HG03469 (cell line): ENCODE measurements around the gene ARHGAP15.

Experiments
- ATAC-seq: cut with Tn5 transposase; IDR thresholded peaks from one replicate; pipeline ENCODE4 v1.9.1; 2021; ENCODE audit warnings: mild to moderate bottlenecking, moderate library complexity, moderate number of reproducible peaks; ENCODE audit not compliant: unreplicated experiment

Gene ARHGAP15

GRCh38 chr2:143679617-143680016 is 550.4 kb downstream of the ARHGAP15 start:
- no peak for ATAC-seq

GRCh38 chr2:143680885-143681405 is 551.7 kb downstream of the ARHGAP15 start:
- no peak for ATAC-seq

GRCh38 chr2:143682436-143683055 is 553.3 kb downstream of the ARHGAP15 start:
- no peak for ATAC-seq

DNA sequence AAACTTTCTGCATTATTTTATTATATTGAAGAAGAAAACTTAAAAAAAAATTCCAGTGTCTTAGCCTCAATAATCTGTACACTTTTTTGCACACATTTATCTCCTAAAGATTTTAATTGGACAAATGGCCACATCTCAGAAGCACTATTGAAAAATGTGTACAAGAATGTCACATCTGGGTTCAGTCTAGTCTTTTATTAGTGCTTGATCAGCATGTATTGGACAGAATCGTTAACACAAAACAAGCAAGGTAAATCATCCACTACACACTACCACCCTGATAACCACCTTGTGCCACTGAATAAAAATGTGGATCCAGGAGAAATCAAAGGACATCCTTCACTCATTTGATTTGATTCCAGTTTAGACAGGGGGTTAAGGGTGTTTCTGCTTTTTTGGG is 554.8 kb downstream of the ARHGAP15 start:
- ATAC-seq, result no peak

GRCh38 chr2:143684551-143685320 is 555.5 kb downstream of the ARHGAP15 start:
- no peak for ATAC-seq

DNA sequence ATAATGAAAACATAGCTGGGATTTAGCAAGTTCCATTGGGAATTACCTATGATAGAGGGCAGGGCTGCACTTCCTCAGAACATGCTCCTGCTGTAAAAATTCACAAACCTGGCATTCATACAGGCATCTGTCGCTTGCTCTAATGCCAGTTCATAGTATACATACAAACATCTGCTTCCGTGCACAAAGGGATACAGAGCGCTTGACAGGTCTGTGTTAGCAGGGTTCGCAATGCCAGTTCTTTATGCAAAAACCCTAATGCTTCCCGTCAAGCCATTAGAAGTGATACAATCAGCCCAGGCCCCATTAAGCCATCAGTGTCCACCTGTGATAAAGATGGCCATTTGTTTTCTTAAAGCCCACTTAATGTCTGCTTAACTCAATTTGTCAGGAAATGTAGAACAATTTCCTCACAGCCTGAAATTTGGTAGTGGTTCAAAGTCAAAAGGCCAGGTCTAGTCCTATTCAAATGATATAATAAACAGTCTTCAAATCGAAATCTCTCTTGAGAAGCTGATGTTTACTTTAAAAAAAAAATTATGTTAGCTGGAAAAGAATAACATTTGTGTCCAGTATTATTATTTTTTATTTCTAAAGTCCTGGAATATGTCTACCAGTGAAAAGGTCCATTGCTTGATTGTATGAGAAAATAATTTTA is 556.3 kb downstream of the ARHGAP15 start:
- no peak for ATAC-seq

DNA sequence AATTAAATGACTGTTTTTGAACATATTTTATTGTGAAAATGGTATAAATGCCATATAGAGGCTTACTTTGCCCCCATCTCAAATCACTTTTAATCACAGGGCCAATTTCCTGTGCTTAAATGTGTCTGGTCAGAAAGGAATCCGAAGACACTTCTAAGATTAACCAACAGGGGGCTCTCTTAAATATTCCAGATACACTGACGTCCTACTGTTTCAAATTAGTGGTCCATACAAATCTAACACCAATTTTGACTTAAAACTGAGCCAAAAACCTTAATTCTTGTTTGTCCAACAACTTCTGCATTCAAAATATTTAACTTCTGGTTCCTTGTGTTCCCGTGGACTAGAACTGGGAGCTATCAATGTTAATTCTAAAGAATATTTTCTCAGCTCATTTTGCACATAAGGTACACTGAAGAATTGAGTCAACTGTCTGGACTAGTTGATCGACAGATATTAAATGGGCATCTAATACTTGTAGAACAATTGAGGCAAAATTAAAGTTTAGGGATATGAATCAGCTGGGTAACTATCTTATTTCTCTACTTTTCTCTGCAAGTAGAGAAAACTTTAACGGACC is 557.5 kb downstream of the ARHGAP15 start:
- no peak for ATAC-seq

GRCh38 chr2:143688248-143688647 is 559.0 kb downstream of the ARHGAP15 start:
- no peak for ATAC-seq

DNA sequence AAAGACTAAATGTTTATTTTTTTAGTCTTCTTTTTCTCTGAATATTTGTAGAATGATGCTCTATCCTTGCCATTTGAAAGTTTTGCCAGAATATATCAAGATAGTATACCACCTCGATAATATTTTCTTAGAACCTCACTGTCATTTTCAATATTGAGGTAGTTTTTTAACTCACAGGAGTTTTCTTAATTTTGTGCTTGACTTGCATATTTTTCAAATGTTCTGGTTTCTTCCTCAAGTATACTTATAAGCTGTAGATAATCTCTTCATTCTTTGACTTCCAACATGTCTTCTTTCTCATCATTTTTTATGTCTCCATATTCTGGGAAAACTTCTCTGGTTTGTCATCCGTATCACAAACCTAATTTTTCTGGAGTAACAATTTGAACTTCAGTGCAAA is 559.6 kb downstream of the ARHGAP15 start:
- ATAC-seq, result no peak

DNA sequence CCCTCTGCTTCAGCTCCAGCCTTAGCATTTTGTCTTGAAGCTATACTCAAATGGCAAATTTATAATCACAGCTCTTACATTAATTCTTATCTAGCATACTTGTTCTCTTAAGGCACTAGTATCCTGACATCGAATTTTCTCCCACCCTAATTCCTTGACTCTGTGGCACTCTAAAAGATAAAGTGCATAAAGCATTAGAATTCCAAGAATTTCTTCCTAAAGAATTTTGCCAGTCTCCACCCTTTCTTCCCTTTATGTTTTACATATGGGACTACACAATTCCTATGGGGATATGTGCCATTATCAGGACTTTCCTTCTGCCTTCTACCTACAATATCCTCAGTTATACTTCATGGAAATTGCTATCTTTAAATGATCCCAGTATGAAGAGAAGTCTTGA is 560.3 kb downstream of the ARHGAP15 start:
- no peak for ATAC-seq

DNA sequence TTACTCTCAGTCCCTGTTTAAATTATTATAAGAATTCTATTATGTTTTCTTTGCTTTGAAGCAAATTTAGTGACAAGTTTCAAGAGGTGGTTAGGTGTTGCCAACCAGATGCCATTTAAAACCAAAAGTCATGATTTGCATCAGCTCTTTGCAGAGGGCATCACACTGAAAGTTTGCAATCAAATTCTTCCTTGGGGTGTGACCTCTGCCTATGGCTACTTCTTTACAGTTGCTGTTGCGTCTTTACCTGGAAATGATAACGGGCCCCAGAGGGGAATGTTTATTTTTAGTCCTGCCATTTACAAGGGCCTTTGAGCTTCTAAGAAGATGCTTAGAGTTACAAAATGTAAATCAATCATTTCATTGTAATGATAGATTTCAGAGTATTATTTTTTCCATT is 561.0 kb downstream of the ARHGAP15 start:
- no peak for ATAC-seq

DNA sequence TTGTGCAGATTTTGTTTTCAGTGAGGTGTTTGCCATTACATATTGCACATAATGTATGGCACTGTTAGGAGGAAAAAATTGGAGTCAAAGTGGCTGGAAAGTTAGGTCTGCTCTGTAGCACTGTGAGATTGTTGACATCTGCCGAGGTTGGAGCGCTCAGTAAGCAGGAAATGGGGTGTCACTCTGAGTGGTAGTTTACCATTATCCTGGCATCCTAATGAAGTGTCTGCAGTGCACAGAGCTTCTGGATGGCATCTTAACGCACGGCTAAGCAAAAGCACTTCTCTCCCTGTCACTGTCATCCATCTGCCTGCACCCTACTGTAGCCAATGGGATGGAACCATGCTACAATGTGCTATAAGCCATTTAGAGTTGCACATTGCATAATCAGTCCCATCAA is 561.9 kb downstream of the ARHGAP15 start:
- no peak for ATAC-seq

DNA sequence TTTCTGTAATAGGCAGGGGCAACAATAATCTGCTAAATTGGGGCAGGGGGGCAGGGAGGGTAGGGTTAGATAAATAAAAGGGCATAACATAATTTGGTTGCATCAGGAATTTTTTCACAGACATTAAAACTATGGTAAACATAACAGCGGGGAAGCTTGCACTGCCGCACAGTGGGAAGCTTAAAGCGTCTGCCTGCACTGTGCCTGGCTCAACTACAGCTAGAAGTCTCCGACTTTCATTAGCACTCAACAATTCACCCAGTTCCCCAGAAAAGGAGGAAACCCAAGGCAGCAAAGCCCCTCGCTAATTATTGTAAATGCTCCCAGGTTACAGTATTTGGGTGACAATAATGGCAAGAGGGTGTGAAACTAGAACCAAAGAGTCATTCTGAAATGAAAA is 562.9 kb downstream of the ARHGAP15 start:
- no peak for ATAC-seq

DNA sequence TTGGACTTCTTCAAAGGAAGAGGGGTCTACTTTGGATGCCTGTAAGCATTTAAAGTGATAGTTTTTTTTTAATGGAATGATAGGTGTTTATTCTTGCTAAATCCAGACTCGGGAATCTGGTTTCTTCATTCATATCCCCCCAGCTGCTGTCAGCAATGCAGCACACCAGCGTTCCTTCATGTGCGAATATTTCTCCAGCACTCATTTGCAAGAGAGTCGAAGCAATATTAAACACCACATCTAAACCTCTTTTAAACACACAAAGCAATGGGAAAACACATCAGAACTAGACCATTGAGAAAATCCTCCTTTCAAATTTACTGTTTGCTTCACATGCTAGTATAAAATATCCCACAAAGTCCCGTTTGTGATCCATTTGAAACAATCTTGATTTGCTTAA is 563.7 kb downstream of the ARHGAP15 start:
- no peak for ATAC-seq

DNA sequence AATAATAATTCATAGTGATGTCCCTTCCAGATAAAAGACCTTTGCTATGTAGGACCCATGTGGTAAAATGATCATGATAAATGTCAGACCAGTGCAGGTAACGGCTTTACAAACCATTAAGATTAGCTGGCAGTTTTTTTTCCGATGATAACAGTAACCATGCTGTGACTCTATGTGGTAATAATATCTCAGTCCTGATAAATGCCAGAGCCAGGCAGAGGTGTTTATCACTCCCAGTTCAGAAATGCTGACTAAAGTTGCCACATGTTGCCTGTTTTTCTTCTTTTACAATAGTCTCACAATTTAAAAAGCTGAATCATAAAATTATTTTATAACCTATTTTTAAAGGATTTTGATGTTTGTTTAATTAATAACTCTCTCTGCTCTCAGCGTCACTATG is 565.1 kb downstream of the ARHGAP15 start:
- no peak for ATAC-seq

- peak; percentile 66 for ATAC-seq
Observed at GRCh38 chr2:143696651-143697050, 567.4 kb downstream of the ARHGAP15 start.

- no peak for ATAC-seq
Observed at GRCh38 chr2:143697744-143698143, 568.5 kb downstream of the ARHGAP15 start.

DNA sequence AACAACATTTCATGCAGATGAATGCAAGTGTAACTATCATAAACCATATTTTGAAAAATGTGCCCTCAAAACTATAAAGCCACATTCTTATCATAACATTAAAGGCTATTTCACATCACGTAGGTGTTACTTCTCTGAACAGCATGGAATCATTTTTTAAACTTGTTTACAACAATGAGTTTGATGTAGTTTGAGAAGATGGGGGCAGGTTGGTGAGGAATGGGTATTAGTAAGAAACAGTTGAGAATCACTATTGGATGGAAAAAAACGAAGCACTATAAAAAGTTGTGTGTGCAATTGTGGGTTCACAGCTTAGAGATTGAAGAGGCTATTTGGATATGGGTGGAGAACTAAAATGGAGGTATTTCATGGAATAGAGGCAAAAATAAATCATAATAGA is 569.1 kb downstream of the ARHGAP15 start:
- ATAC-seq, result no peak

GRCh38 chr2:143698888-143699570 is 569.8 kb downstream of the ARHGAP15 start:
- no peak for ATAC-seq

DNA sequence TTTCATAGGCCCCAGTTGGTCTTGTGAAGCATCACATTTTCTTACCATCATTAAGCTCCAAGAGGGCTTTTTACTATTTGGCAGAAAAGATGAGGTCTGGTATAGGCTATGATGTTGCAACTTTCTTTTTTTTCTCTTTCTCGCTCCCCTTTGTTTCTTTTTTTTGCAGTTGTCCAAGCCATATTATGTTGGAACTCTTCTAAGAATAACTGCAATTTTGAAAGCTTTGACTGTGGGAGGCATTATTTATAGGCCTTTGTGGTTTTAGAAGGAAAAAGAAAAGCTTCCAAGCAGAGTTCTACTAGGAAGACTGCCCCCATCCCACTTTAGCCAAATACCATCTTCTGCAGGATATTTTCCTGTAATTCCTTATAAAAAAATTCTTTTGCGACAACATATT is 571.6 kb downstream of the ARHGAP15 start:
- no peak for ATAC-seq

- ATAC-seq, result no peak
Observed at GRCh38 chr2:143701785-143702184, 572.6 kb downstream of the ARHGAP15 start.
